B cell (primary cell): ENCODE measurements around the gene SP100.

ENCODE experiments used
- EZH2 ChIP-seq: IDR thresholded peaks from 2 replicates; pipeline ENCODE4 v1.6.1; 2012; ENCODE audit warnings: borderline replicate concordance, low read depth, mild to moderate bottlenecking, moderate library complexity, low read length; ENCODE audit not compliant: insufficient read depth, poor library complexity, severe bottlenecking
- TF ChIP-seq, protein P1 (sequence below): fragments of 200-600 bp; IDR thresholded peaks from one replicate; pipeline ENCODE4 v1.8.0; 2022; ENCODE audit warnings: antibody characterized with exemption, mild to moderate bottlenecking

- TF ChIP-seq, protein P1, sequence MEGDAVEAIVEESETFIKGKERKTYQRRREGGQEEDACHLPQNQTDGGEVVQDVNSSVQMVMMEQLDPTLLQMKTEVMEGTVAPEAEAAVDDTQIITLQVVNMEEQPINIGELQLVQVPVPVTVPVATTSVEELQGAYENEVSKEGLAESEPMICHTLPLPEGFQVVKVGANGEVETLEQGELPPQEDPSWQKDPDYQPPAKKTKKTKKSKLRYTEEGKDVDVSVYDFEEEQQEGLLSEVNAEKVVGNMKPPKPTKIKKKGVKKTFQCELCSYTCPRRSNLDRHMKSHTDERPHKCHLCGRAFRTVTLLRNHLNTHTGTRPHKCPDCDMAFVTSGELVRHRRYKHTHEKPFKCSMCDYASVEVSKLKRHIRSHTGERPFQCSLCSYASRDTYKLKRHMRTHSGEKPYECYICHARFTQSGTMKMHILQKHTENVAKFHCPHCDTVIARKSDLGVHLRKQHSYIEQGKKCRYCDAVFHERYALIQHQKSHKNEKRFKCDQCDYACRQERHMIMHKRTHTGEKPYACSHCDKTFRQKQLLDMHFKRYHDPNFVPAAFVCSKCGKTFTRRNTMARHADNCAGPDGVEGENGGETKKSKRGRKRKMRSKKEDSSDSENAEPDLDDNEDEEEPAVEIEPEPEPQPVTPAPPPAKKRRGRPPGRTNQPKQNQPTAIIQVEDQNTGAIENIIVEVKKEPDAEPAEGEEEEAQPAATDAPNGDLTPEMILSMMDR = no peak
- TF ChIP-seq EZH2 = no peak
Observed at GRCh38 chr2:230503798-230504197, 87.8 kb downstream of the SP100 start.
